K562 (cell line): Measurements from ENCODE around the gene AMOTL1. TPM values are rescaled to one million over a fixed set of nuclear protein-coding genes. Genes with fewer than 3 reads are reported as not detected.

Experiments used
- ATAC-seq: fragments of 200-7000 bp; cut with Tn5 transposase; 3 replicates; pipeline ENCODE4 v1.9.1; 2020; ENCODE audit warnings: moderate library complexity
- BruUV-seq: library from RNA; stranded (reverse); fragments of 400-500 nt; replicated peaks from 2 replicates; lab custom pipeline; 2021; lab: Mats Ljungman, UMichigan
- CTCF ChIA-PET: fragments of 300-600 bp; formaldehyde crosslinking; extraction: SDS; loops from one replicate; lab custom pipeline; 2021; ENCODE audit warnings: low intra/inter-chr PET ratio; lab: Yijun Ruan, JAX
- POLR2A ChIA-PET: fragments of 300-600, 350-650 bp; sonication (Branson Sonifier 250); formaldehyde crosslinking; extraction: SDS; loops from one replicate; lab custom pipeline; 2021; ENCODE audit warnings: antibody characterized with exemption, inconsistent platforms; lab: Yijun Ruan, JAX
- DNase-seq, 4 experiments: peaks; one replicate each; pipeline versions ENCODE4 v3.0.0 to v3.0.0-alpha.2; 2011 to 2018; ENCODE audit warnings: low spot score in 3 of 4, mixed read lengths in 3 of 4; ENCODE audit errors: extremely low read depth in 1 of 4
- FAIRE-seq: peaks from 2 replicates; lab custom pipeline; 2011; peaks lifted over from hg19 to GRCh38; lab: Jason Lieb, UNC
- H2AFZ ChIP-seq: 2 replicates; pipeline ENCODE4 v1.6.0; 2011; ENCODE audit warnings: low read depth, low read length, control low read depth, inconsistent platforms
- H3K27ac ChIP-seq: fragments of 200-600 bp; 3 replicates; pipeline ENCODE4 v1.8.0; 2011; ENCODE audit warnings: low read depth, mild to moderate bottlenecking, control low read depth, inconsistent platforms, low read length, moderate library complexity, mixed read lengths; ENCODE audit errors: extremely low read depth
- H3K27me3 ChIP-seq, 2 experiments: fragments of 300-600 bp in 1 of 2; 2 replicates in 1 of 2; 3 replicates in 1 of 2; pipeline versions ENCODE4 v1.6.0 to v1.8.0; 2011; ENCODE audit warnings: inconsistent platforms in 2 of 2, low read length in 2 of 2, mild to moderate bottlenecking in 1 of 2, mixed read lengths in 1 of 2, moderate library complexity in 1 of 2; ENCODE audit not compliant: control insufficient read depth in 2 of 2, insufficient read depth in 2 of 2
- H3K36me3 ChIP-seq: fragments of 300-600 bp; 3 replicates; pipeline ENCODE4 v1.8.0; 2011; ENCODE audit warnings: mild to moderate bottlenecking, low read length, inconsistent platforms; ENCODE audit not compliant: control insufficient read depth, insufficient read depth
- H3K4me1 ChIP-seq, 2 experiments: fragments of 200-600 bp in 1 of 2; replicated peaks in 1 of 2; 2 replicates in 1 of 2; 3 replicates in 1 of 2; pipeline versions ENCODE4 v1.5.1 to v1.8.0; 2011; ENCODE audit warnings: inconsistent platforms in 2 of 2, low read length in 2 of 2, mild to moderate bottlenecking in 1 of 2, mixed read lengths in 1 of 2, moderate library complexity in 1 of 2; ENCODE audit not compliant: control insufficient read depth in 2 of 2, insufficient read depth in 2 of 2
- H3K4me2 ChIP-seq: 2 replicates; pipeline ENCODE4 v1.6.1; 2011; ENCODE audit warnings: low read length, control low read depth, inconsistent platforms, mixed read lengths; ENCODE audit not compliant: insufficient read depth
- H3K4me3 ChIP-seq: fragments of 200-600 bp; sonication (generic), shearing (Covaris generic); 2 replicates; pipeline ENCODE4 v1.5.1; 2016; ENCODE audit warnings: control low read depth, inconsistent platforms
- H3K79me2 ChIP-seq: fragments of 200-600 bp; 3 replicates; pipeline ENCODE4 v1.8.0; 2011; ENCODE audit warnings: low read length, inconsistent platforms; ENCODE audit not compliant: control insufficient read depth, insufficient read depth
- H3K9ac ChIP-seq, 2 experiments: 2 replicates each; pipeline versions ENCODE4 v1.6.0 to v1.6.1; 2011; ENCODE audit warnings: low read depth in 2 of 2, low read length in 2 of 2, control low read depth in 1 of 2, inconsistent platforms in 1 of 2, mild to moderate bottlenecking in 1 of 2, mixed read lengths in 1 of 2; ENCODE audit not compliant: insufficient read depth in 1 of 2
- H3K9me1 ChIP-seq: one replicate; pipeline ENCODE4 v1.6.0; 2011; ENCODE audit warnings: inconsistent platforms, mild to moderate bottlenecking, low read length, moderate library complexity; ENCODE audit not compliant: control insufficient read depth, insufficient read depth
- H3K9me3 ChIP-seq: replicated peaks from 2 replicates; pipeline ENCODE4 v1.5.1; 2011; ENCODE audit warnings: low read depth, low read length, inconsistent platforms; ENCODE audit not compliant: control insufficient read depth, insufficient read depth
- H4K20me1 ChIP-seq: replicated peaks from 2 replicates; pipeline ENCODE4 v1.6.1; 2011; ENCODE audit warnings: low read length, inconsistent platforms, mixed read lengths; ENCODE audit not compliant: control insufficient read depth, insufficient read depth
- HNRNPLL ChIP-seq: fragments of 200-400 bp; formaldehyde crosslinking; IDR thresholded peaks from 2 replicates; pipeline ENCODE4 v1.6.1; 2017; ENCODE audit warnings: low read length, low read depth, mild to moderate bottlenecking; ENCODE audit not compliant: poor library complexity, severe bottlenecking
- JUND ChIP-seq, 2 experiments: IDR thresholded peaks; 2 replicates in 1 of 2; 3 replicates in 1 of 2; pipeline ENCODE4 v1.6.1; 2011; ENCODE audit warnings: borderline replicate concordance in 2 of 2, low read depth in 2 of 2, low read length in 2 of 2, improper control_type of control experiment in 1 of 2, missing biosample characterization in 1 of 2, missing genetic modification characterization in 1 of 2, missing genetic modification reagents in 1 of 2
- MEF2A ChIP-seq: IDR thresholded peaks from 2 replicates; pipeline ENCODE4 v1.6.1; 2011; ENCODE audit warnings: low read depth, mild to moderate bottlenecking, low read length, moderate library complexity; ENCODE audit not compliant: control insufficient read depth
- RBFOX2 ChIP-seq: fragments of 200-400 bp; formaldehyde crosslinking; IDR thresholded peaks from 2 replicates; pipeline ENCODE4 v1.6.1; 2017; ENCODE audit warnings: low read depth, mild to moderate bottlenecking, low read length, moderate library complexity
- XRCC3 ChIP-seq: fragments of 450-650 bp; IDR thresholded peaks from 2 replicates; pipeline ENCODE4 v1.6.1; 2017; ENCODE audit warnings: mild to moderate bottlenecking, moderate library complexity
- WGBS: fragments of 100-300 bp; shearing (Covaris generic); methylation state at CpG from one replicate; pipeline ENCODE4 v1.1.6; 2016; ENCODE audit warnings: low coverage, mixed read lengths; ENCODE audit not compliant: insufficient coverage; ENCODE audit errors: missing lambda C conversion rate; 5-methylcytosine and 5-hydroxymethylcytosine counted together
- in situ Hi-C: fragments of 300-500 bp; cut with MboI; formaldehyde crosslinking; loops from 4 replicates; pipeline ENCODE4 v1.15.0; 2018; ENCODE audit warnings: inconsistent platforms, mixed read lengths
- intact Hi-C: fragments of 100-400 bp; cut with micrococcal nuclease; formaldehyde crosslinking; loops from 2 replicates; pipeline ENCODE4 v1.14.2; 2022
- polyA plus RNA-seq, 8 experiments: library from polyadenylated mRNA; depleted of rRNA in 4 of 8; stranded (reverse) in 5 of 8; unstranded in 3 of 8; fragments of >200 nt; fragmentation: Nextera tagmentation in 2 of 8; fragmentation: Illumina TruSeq in 1 of 8; extraction: Ambion mirVana in 2 of 8; extraction: Trizol in 1 of 8; gene quantifications; 2 replicates each; pipeline versions ENCODE4 v1.2.1 to v1.2.3, GENCODE V29; 2011 to 2014; ENCODE audit warnings: inconsistent platforms in 1 of 8, missing spikeins in 1 of 8
- total RNA-seq, 7 experiments: library from RNA; depleted of rRNA in 6 of 7; stranded (reverse); fragments of >200 nt in 6 of 7; fragmentation: Illumina TruSeq in 2 of 7; extraction: Trizol in 2 of 7; gene quantifications; 2 replicates each; pipeline versions ENCODE4 v1.2.1 to v1.2.3, GENCODE V29; 2011 to 2021; ENCODE audit warnings: low replicate concordance in 1 of 7

AMOTL1 gene
- total and polyA plus RNA-seq, 9 of the 15 experiments (the other 6 are each of a cell fraction or from before 2014, with no cell fraction given), result 4.0 to 35.4 (median 14.0) TPM

DNA sequence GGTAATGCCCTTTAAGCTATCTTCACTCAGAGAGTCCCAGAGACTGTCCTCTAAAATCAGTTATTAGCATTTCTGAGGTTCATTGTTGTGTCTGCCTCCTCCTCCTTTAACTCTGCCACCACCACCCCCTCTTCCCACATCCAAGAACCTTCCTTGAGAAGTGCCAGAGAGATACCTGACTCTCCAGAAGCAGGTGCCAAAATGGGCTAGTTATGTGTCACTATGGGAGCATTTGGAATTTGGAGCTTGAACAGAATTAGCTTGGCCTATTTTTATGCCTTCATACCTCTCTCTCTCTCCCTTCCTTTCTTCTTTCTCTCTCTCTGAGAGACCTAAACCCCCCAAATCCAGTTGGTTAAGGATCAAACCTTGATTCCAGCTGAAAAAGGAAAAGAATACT, 75.9 kb downstream of the AMOTL1 start:
- Histone ChIP-seq H3K9me1 (no peaks in the 10 kb centered on the region), H3K9me3 (no peaks in the 10 kb centered on the region), H3K27me3 (no peaks in the 10 kb centered on the region), H2AFZ (no peak overlapping the region), H3K79me2 (no peaks in the 10 kb centered on the region), H3K4me3 (no peak overlapping the region), H4K20me1 (no peaks in the 10 kb centered on the region), H3K9ac (no peak overlapping the region), H3K36me3 (peaks cover 10% of the 10 kb centered on the region; the same call in 2 of the 3 replicates), H3K4me1 (no peaks in the 10 kb centered on the region), H3K27ac (no peak overlapping the region), H3K4me2 (no peak overlapping the region)
- DNase-seq, result no peak
- no TSS peak for BruUV-seq
- POLR2A ChIA-PET, result interaction anchor here (2.7 kb wide), 1 partner anchor 9 kb away, joined by 9 read pairs; no protein-coding TSS in a partner anchor
- no peak for TF ChIP-seq XRCC3
- CTCF ChIA-PET, result no interaction called here
- in situ Hi-C loops, result no loop called here
- ATAC-seq, result no peak
- intact Hi-C loops, result no loop called here
- no peak for FAIRE-seq

DNA sequence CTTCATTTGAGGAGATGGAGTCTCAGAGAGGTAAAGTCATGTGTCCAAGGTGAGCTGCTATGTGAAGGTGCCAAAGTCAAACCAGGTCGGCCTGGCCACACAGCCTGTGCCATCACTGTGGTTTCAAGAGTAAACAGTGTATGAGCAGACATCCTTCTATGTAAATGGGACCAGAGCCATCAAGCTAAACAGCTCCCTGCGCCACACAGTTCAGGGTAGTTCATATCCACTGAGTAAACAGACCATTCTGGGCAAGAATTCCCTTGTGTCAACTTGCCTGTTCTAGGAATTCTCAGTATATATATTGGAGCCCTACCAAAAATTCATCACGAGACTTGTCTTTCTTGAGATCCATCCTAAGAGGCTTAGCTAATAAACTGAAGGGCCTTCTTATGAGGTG, 77.5 kb downstream of the AMOTL1 start:
- intact Hi-C loops, result no loop called here
- Histone ChIP-seq H3K27ac (no peak overlapping the region), H4K20me1 (no peaks in the 10 kb centered on the region), H3K9me3 (no peaks in the 10 kb centered on the region), H3K4me3 (no peak overlapping the region), H2AFZ (no peak overlapping the region), H3K9me1 (no peaks in the 10 kb centered on the region), H3K4me1 (no peaks in the 10 kb centered on the region), H3K79me2 (no peaks in the 10 kb centered on the region), H3K36me3 (peaks cover 3% of the 10 kb centered on the region; the same call in 2 of the 3 replicates), H3K9ac (no peak overlapping the region), H3K4me2 (no peak overlapping the region), H3K27me3 (no peaks in the 10 kb centered on the region)
- DNase-seq (no peak), ATAC-seq (no peak), FAIRE-seq (no peak)
- ChIA-PET POLR2A (interaction anchor here (0.6 to 2.7 kb wide), 3 partner anchors 11 to 18 kb away, joined by 3 to 9 read pairs (median 4); no protein-coding TSS in a partner anchor), CTCF (no interaction called here)
- in situ Hi-C loops, result no loop called here
- BruUV-seq, result no TSS peak
- TF ChIP-seq MEF2A, result no peak
- no peak for TF ChIP-seq HNRNPLL
- TF ChIP-seq JUND (IDR thresholded peaks at IDR 0.05; ENCODE audit: borderline replicate concordance, low read depth, low read length), result no peak
- no peak for TF ChIP-seq JUND (tag; IDR thresholded peaks at IDR 0.05; ENCODE audit: borderline replicate concordance, low read depth, low read length)
- no peak for TF ChIP-seq RBFOX2
- 40% methylated on average over 3 of the region's 3 CpGs for WGBS
